Mesodermal cell (in vitro differentiated cells): ENCODE results near the gene MON2.
"Not testable (repeated sequence)": the region's sequence is repeated elsewhere in the genome, so short reads cannot be mapped to it uniquely, and the experiment has no call there.

Experiments used
- H3K27ac ChIP-seq: 2 replicates; pipeline ENCODE4 v1.7.0; 2013; ENCODE audit warnings: mild to moderate bottlenecking, low read depth, low read length, moderate library complexity; ENCODE audit not compliant: severe bottlenecking
- H3K36me3 ChIP-seq: 2 replicates; pipeline ENCODE4 v1.7.1; 2013; ENCODE audit warnings: mild to moderate bottlenecking, low read length, moderate library complexity; ENCODE audit not compliant: control insufficient read depth, insufficient read depth
- H3K4me1 ChIP-seq: one replicate; pipeline ENCODE4 v1.7.1; 2013; ENCODE audit warnings: mild to moderate bottlenecking, low read length; ENCODE audit not compliant: insufficient read depth, control insufficient read depth, poor library complexity, severe bottlenecking
- H3K4me3 ChIP-seq: 2 replicates; pipeline ENCODE4 v1.7.0; 2013; ENCODE audit warnings: low read length, control low read depth, mild to moderate bottlenecking; ENCODE audit not compliant: insufficient read depth, poor library complexity, severe bottlenecking; ENCODE audit errors: extremely low read depth
- H3K9me3 ChIP-seq: 2 replicates; pipeline ENCODE4 v1.7.1; 2013; ENCODE audit warnings: mild to moderate bottlenecking, low read length, moderate library complexity; ENCODE audit not compliant: control insufficient read depth
- WGBS, 2 experiments: methylation state at CpG; one replicate each; pipeline ENCODE4 v1.1.5; 2013; ENCODE audit warnings: missing lambda C conversion rate in 2 of 2; ENCODE audit not compliant: insufficient coverage in 2 of 2; 5-methylcytosine and 5-hydroxymethylcytosine counted together

MON2 gene

DNA sequence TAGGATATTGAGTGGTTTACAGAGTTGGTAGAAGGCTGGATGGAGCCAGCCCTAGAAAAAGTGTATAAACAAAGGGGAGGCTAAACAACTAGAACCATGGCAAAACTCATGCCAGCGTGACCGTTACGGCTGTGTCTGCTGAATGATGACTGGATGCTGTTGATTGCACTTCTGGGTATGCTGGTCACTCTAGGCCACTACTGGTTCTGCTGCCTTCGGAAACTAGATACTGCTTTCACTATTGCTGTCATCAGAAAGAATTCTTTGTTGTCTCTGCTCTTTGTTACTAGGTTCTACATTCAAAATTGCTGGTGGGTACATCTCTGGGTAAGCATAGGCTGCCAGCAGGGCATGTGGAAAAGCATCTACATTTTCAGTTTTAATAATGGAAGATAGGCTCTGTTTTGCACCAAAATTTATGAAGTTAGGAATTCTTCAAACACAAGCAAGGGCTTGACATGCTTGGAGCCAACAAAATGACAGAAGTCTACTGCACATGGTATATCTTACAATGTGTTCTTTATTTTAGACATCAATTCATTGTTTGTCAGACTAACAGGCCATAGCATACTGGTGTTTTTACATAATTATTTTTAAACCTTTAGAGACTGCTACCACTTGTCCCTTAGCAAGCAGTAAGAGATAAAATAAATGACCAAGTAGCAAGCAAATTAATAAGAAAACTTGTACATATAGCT lies 15.4 kb downstream of the MON2 start:
- 87 to 97% methylated on average over 3 to 4 of the region's 4 CpGs for WGBS, 2 experiments
- H3K36me3 ChIP-seq = peaks cover 29% of the 10 kb centered on the region
- no peaks in the 10 kb centered on the region for H3K9me3 ChIP-seq
- H3K4me3 ChIP-seq = no peak overlapping the region
- H3K27ac ChIP-seq = no peak overlapping the region
- H3K4me1 ChIP-seq = no peaks in the 10 kb centered on the region

- H3K9me3 ChIP-seq = no peaks in the 10 kb centered on the region
- 92 to 95% methylated on average over 2 of the region's 3 CpGs for WGBS, 2 experiments
- H3K27ac ChIP-seq = no peak overlapping the region
- peaks cover 25% of the 10 kb centered on the region for H3K36me3 ChIP-seq
- no peak overlapping the region for H3K4me3 ChIP-seq
- H3K4me1 ChIP-seq = no peaks in the 10 kb centered on the region
Observed at GRCh38 chr12:62482769-62483168, 16.1 kb downstream of the MON2 start.

- no peaks in the 10 kb centered on the region for H3K9me3 ChIP-seq
- H3K27ac ChIP-seq = no peak overlapping the region
- H3K36me3 ChIP-seq = peaks cover 25% of the 10 kb centered on the region
- no peak overlapping the region for H3K4me3 ChIP-seq
- no peaks in the 10 kb centered on the region for H3K4me1 ChIP-seq
- 100% methylated on average over 1 to 2 of the region's 2 CpGs for WGBS, 2 experiments
Observed at GRCh38 chr12:62484233-62484632, 17.6 kb downstream of the MON2 start.

GRCh38 chr12:62505786-62506185 lies 39.2 kb downstream of the MON2 start:
- Histone ChIP-seq H3K36me3 (peaks cover 58% of the 10 kb centered on the region), H3K9me3 (peaks cover 3% of the 10 kb centered on the region), H3K4me3 (no peak overlapping the region), H3K4me1 (no peaks in the 10 kb centered on the region), H3K27ac (no peak overlapping the region)
- 83% methylated on average over 1 of the region's 3 CpGs; no CpG with 5 or more reads in 1 of the 2 experiments for WGBS, 2 experiments

- Histone ChIP-seq H3K4me1 (no peaks in the 10 kb centered on the region), H3K27ac (no peak overlapping the region), H3K4me3 (no peak overlapping the region), H3K36me3 (peaks cover 54% of the 10 kb centered on the region), H3K9me3 (peaks cover 19% of the 10 kb centered on the region)
- WGBS, 2 experiments = 67 to 82% methylated on average over 1 to 4 of the region's 5 CpGs
Observed at GRCh38 chr12:62512901-62513300, 46.3 kb downstream of the MON2 start.

DNA sequence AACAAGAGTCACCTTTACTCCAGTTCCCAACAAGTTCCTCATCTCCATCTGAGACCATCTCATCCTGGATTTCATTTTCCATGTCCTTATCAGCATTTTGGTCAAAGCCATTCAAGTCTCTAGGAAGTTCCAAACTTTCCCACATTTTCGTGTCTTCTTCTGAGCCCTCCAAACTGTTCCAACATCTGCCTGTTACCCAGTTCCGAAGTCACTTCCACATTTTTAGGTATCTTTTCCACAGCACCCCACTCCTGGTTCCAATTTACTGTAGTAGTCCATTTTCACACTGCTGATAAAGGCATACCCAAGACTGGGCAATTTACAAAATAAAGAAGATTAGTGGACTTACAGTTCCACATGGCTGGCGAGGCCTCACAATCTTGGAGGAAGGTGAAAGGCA lies 47.5 kb downstream of the MON2 start:
- 94 to 100% methylated on average over 2 to 3 of the region's 3 CpGs for WGBS, 2 experiments
- not testable (repeated sequence) for H3K27ac ChIP-seq, H3K4me1 ChIP-seq, H3K4me3 ChIP-seq
- peaks cover 19% of the 10 kb centered on the region for H3K9me3 ChIP-seq
- peaks cover 48% of the 10 kb centered on the region for H3K36me3 ChIP-seq

GRCh38 chr12:62516927-62517326 lies 50.3 kb downstream of the MON2 start:
- no peak overlapping the region for H3K4me3 ChIP-seq
- H3K9me3 ChIP-seq = peaks cover 8% of the 10 kb centered on the region
- peaks cover 4% of the 10 kb centered on the region for H3K4me1 ChIP-seq
- H3K36me3 ChIP-seq = peaks cover 38% of the 10 kb centered on the region
- no peak overlapping the region for H3K27ac ChIP-seq

DNA sequence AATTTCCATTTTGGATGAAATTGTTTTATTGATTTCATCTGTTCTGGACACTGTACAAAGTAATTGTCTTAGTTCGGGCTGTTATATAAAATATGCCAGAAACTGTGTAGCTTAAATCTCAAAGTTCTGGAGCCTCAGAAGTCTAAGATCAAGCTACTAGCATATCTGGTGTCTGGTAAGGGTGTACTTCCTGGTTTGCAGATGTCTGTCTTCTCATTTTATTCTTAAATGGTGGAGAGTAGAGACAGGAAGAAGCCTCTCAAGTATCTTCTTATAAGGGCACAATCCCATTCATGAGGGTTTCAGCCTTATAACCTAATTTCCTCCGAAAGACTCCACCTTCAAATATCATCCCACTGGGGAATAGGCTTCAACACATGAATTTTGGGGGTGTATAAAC lies 51.3 kb downstream of the MON2 start:
- Histone ChIP-seq H3K4me3 (no peak overlapping the region), H3K27ac (no peak overlapping the region), H3K9me3 (peaks cover 5% of the 10 kb centered on the region), H3K36me3 (peaks cover 29% of the 10 kb centered on the region), H3K4me1 (peaks cover 4% of the 10 kb centered on the region)
- 86 to 88% methylated on average over 1 of the region's 2 CpGs for WGBS, 2 experiments

DNA sequence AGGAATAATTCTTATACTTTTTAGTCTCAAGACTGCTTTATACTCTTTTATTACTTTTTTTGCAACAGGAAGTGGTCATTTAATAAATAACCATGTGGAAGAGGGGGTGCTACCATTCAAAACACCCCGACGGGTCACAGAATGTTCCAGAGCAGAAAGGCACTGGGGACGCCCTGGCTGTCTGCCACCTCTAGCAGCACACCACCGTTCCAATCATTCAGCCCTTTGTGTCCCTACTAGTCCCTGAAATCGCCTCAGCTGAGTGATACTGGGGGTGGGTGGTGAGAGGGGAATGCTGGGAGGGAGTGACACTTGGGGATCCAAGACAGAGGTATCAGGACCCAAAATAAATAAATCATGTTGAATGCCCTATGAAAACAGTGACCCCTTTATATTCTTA lies 52.4 kb downstream of the MON2 start:
- no peak overlapping the region for H3K4me3 ChIP-seq
- peaks cover 22% of the 10 kb centered on the region for H3K36me3 ChIP-seq
- WGBS, 2 experiments = 94% methylated on average over 3 of the region's 5 CpGs; no CpG with 5 or more reads in 1 of the 2 experiments
- no peak overlapping the region for H3K27ac ChIP-seq
- peaks cover 4% of the 10 kb centered on the region for H3K4me1 ChIP-seq
- peaks cover 4% of the 10 kb centered on the region for H3K9me3 ChIP-seq

DNA sequence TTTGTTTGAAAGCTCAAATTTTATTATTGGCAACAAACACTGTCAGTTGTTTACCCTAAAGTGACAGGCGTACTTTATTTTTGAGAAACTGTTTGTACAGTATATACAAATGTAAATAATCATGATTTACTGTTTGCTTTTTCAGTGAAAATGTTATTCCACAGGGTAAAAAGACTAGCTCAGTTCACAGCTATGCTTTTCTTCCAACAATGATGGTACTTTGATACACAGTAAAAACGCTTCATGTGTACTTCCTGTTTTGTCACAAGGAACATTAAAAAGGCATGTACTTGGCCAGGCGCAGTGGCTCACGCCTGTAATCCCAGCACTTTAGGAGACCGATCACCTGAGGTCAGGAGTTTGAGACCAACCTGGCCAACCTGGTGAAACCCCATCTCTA lies 53.7 kb downstream of the MON2 start:
- Histone ChIP-seq H3K36me3 (peaks cover 14% of the 10 kb centered on the region), H3K27ac (no peak overlapping the region), H3K4me3 (no peak overlapping the region), H3K4me1 (peaks cover 4% of the 10 kb centered on the region), H3K9me3 (no peaks in the 10 kb centered on the region)
- 92 to 98% methylated on average over 2 to 4 of the region's 5 CpGs for WGBS, 2 experiments

DNA sequence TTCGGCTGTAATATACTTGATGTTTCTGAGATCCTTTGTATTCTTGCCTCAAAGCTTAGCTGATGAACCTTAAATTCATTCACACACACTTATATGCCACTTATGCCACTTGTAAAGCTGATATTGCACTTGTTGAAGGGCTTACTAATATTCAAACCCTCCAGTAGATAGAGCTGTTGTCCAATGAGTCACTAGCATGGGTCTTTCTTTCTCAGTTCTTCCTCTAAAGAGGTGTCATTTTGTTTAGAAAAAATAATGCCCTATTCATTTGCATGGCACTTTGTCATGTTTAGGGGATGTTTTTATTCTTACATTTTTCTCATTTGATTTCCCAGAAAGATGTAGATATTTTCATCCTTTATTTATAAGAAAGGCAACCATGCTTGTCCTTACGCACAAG lies 56.4 kb downstream of the MON2 start:
- Histone ChIP-seq H3K36me3 (peaks cover 12% of the 10 kb centered on the region), H3K9me3 (no peaks in the 10 kb centered on the region), H3K4me1 (peaks cover 4% of the 10 kb centered on the region), H3K4me3 (no peak overlapping the region), H3K27ac (no peak overlapping the region)
- WGBS, 2 experiments = no CpG with 5 or more reads among the region's 2 CpGs
